Mucosa of stomach (tissue), 1 donor: Measurements from ENCODE around the gene SMOC2.
"Not testable (repeated sequence)": the region's sequence is repeated elsewhere in the genome, so short reads cannot be mapped to it uniquely, and the experiment has no call there.

Experiments
- H3K27me3 ChIP-seq: one replicate; pipeline ENCODE4 v1.7.0; 2013; ENCODE audit warnings: mild to moderate bottlenecking, low read length; ENCODE audit not compliant: control insufficient read depth, insufficient read depth
- H3K36me3 ChIP-seq: one replicate; pipeline ENCODE4 v1.7.0; 2013; ENCODE audit warnings: low read length; ENCODE audit not compliant: control insufficient read depth, insufficient read depth
- H3K4me1 ChIP-seq: one replicate; pipeline ENCODE4 v1.7.0; 2013; ENCODE audit warnings: mild to moderate bottlenecking, low read length; ENCODE audit not compliant: control insufficient read depth, insufficient read depth
- H3K4me3 ChIP-seq: one replicate; pipeline ENCODE4 v1.7.0; 2013; ENCODE audit warnings: low read length
- H3K9ac ChIP-seq: one replicate; pipeline ENCODE4 v1.7.0; 2013; ENCODE audit warnings: mild to moderate bottlenecking, low read length, moderate library complexity
- H3K9me3 ChIP-seq: one replicate; pipeline ENCODE4 v1.7.0; 2013; ENCODE audit warnings: mild to moderate bottlenecking, low read length, moderate library complexity; ENCODE audit not compliant: control insufficient read depth
- donor health status: Pancreatic carcinoma.

The SMOC2 gene

DNA sequence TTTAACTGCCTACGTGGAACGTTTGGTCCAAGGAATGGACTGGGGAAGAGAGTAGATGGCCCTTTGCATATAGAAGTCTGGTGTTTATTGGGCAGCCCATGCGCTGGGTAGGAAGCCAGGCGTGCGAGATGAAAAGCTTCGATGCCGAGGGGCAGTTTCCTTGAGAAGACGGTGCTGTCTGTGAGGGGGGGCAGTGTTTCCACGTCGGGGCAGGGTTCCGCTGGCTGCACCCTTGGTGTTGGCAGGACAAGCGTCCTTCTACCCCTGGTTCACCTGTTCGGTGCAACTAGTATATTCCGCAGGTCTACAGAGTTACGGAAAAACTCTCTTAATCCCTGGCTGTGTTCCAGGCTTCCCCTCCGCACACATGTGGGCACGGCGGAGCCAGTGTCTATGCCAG is 88.2 kb downstream of the SMOC2 start:
- H3K9me3 ChIP-seq: no peaks in the 10 kb centered on the region

DNA sequence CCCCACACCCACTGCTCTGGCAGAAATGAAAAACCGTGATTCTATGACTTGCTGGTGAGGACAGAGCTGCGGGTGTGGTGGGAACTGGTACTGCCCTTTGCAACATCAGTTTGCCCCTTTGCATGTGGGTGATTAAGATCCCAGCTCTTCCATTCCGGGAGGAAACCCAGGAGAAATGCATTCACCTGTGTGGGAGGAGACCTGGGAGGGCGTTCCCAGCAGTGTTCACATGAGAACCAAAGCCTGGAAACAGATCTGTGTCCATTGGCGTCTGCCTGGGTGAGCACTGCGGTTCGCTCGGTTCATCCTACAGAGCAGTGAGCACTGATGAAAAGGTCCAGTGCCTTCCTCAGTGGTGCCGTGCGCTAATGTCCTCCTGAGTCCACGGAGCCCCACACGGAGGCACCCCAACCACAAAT is 89.7 kb downstream of the SMOC2 start:
- H3K9me3 ChIP-seq: no peaks in the 10 kb centered on the region
- no peaks in the 10 kb centered on the region for H3K4me1 ChIP-seq
- no peaks in the 10 kb centered on the region for H3K27me3 ChIP-seq
- no peaks in the 10 kb centered on the region for H3K36me3 ChIP-seq
- H3K4me3 ChIP-seq: no peak overlapping the region
- no peak overlapping the region for H3K9ac ChIP-seq

More for the DNA sequence above, 88.2 kb downstream of the SMOC2 start:
- Histone ChIP-seq H3K4me3 (no peak overlapping the region), H3K4me1 (no peaks in the 10 kb centered on the region), H3K36me3 (no peaks in the 10 kb centered on the region), H3K27me3 (no peaks in the 10 kb centered on the region), H3K9ac (no peak overlapping the region)

DNA sequence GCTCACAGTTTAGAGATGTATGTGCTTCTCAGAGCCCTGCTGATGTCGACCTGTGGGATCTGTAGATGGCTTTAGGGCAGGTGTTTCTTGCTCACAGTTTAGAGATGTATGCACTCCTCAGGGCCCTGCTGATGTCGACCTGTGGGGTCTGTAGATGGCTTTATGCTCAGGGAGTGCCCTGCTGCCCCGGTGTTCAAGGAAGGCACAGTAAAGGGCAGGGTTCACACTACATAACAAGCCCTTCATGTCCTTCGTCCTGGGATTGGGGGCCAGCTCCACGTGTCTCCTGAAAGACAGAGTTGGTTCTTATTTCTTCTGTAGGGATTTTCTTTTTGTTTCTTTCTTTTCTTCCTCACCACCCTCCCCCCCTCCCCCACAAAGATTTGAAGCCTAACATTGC is 91.1 kb downstream of the SMOC2 start:
- Histone ChIP-seq H3K4me3 (no peak overlapping the region), H3K27me3 (no peaks in the 10 kb centered on the region), H3K4me1 (peaks cover 4% of the 10 kb centered on the region), H3K9me3 (no peaks in the 10 kb centered on the region), H3K9ac (no peak overlapping the region), H3K36me3 (no peaks in the 10 kb centered on the region)

DNA sequence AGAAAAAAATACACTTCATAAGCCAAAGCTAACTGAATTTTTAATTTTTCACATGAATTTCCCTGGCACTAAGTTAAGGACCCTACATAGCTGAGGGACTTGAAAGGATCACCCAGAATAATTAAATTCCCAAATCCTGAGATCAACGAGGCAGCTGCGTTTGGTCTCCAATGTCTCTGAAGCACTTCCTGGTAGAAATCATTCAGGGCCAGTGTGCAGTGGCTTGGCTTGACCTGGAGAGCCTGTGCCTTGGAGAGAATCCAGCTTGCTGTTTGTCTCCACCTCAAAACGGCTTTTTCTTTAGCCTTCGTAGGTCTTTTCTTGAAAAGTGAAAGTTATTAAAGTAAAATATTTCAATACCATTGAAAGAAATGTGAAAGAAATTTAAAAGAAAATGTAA is 92.4 kb downstream of the SMOC2 start:
- H3K4me3 ChIP-seq: no peak overlapping the region
- H3K9ac ChIP-seq: no peak overlapping the region
- H3K27me3 ChIP-seq: no peaks in the 10 kb centered on the region
- H3K4me1 ChIP-seq: peaks cover 4% of the 10 kb centered on the region
- H3K36me3 ChIP-seq: no peaks in the 10 kb centered on the region
- H3K9me3 ChIP-seq: no peaks in the 10 kb centered on the region

DNA sequence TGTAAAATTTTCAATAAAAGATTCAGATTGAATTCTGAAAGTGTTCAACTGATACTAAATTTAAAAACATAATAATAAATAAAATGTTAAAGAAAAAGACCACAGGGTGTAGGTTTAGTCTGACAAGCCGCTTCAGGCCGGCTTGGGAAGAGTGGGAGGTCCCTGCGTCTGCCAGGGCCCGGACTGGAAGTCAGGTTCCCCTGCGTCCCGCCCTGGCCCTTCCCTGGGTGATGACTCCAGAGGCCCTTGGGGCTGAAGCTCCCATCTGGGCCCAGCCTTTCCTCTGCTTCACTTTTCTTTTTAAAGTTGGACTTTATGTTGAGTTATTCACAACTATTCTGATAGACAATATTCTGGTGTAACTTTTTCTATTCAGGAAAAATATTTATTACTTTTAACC is 93.3 kb downstream of the SMOC2 start:
- Histone ChIP-seq H3K27me3 (no peaks in the 10 kb centered on the region), H3K9ac (no peak overlapping the region), H3K4me1 (peaks cover 4% of the 10 kb centered on the region), H3K36me3 (no peaks in the 10 kb centered on the region), H3K9me3 (no peaks in the 10 kb centered on the region), H3K4me3 (no peak overlapping the region)

DNA sequence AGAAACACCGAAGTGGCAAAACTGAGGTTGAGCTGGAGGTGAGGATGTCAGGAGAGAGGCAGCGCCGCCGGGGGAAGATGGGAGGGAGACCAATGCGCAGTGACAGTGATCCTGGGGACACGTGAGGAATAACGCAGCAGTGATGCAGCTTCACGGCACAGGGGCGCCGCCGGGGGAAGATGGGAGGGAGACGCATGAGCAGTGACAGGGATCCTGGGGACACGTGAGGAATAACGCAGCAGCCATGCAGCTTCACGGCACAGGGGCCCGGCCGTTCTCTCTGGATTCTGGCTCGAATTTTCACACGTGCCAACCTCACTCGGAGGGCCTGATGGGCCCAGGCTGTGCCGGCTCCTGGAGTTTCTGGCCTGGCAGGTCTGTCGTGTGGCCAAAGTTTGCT is 94.7 kb downstream of the SMOC2 start:
- H3K9me3 ChIP-seq: no peaks in the 10 kb centered on the region
- no peaks in the 10 kb centered on the region for H3K36me3 ChIP-seq
- H3K4me1 ChIP-seq: peaks cover 4% of the 10 kb centered on the region
- no peaks in the 10 kb centered on the region for H3K27me3 ChIP-seq
- no peak overlapping the region for H3K4me3 ChIP-seq
- H3K9ac ChIP-seq: no peak overlapping the region

DNA sequence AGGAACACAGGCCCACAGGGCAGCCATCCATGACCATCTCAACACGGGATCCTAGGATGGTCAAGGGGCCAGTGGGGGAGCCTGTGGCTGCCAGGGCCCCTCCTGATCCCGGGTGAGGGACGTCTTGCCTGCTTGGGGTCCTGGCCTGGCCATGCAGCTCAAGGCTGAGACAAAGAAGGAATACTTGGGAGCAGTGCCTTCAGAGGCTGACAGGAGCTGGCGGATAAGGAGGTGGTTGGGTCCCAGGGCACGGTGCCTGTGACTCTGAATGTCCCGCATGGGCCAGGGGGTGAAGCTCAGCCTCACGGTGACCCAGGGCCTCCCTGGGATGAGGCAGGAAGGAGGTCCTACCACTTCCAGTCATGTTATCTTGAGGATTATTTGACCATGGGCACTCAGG is 95.2 kb downstream of the SMOC2 start:
- H3K36me3 ChIP-seq: no peaks in the 10 kb centered on the region
- H3K9me3 ChIP-seq: no peaks in the 10 kb centered on the region
- peaks cover 4% of the 10 kb centered on the region for H3K4me1 ChIP-seq
- no peaks in the 10 kb centered on the region for H3K27me3 ChIP-seq
- no peak overlapping the region for H3K9ac ChIP-seq
- no peak overlapping the region for H3K4me3 ChIP-seq

DNA sequence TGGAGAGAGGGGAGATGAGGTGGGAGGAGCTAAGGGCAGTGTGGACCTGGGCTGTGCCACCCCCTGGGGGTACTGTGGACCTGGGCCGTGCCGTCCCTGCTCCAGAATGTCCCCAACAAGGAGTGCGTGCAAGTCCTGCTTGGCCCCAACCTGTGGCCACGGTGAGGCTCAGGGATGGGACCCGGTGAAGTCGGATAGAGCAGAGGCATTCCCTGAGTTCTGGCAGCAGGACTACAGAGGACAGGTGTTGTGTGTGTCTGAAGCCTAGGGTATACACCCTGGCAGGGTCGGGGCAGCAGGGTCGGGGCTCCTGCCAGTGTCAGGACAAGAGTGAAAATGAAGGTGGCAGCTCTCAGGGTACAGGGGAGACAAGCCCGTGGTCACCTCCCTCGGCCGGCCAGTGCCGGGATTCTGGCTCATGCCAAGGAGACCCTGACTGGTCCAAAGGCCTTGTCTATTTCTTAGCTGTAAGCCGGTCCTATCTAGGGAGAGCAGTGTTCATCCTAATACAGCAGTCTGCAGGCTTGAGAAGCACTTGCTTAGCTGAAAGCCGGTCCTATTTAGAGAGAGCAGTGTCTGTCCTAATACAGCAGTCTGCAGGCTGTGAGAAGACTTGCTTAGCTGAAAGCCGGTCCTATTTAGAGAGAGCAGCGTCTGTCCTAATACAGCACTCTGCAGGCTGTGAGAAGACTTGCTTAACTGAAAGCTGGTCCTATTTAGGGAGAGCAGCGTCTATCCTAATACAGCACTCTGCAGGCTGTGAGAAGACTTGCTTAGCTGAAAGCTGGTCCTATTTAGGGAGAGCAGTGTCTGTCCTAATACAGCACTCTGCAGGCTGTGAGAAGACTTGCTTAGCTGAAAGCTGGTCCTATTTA is 95.9 kb downstream of the SMOC2 start:
- H3K4me1 ChIP-seq: peaks cover 4% of the 10 kb centered on the region

DNA sequence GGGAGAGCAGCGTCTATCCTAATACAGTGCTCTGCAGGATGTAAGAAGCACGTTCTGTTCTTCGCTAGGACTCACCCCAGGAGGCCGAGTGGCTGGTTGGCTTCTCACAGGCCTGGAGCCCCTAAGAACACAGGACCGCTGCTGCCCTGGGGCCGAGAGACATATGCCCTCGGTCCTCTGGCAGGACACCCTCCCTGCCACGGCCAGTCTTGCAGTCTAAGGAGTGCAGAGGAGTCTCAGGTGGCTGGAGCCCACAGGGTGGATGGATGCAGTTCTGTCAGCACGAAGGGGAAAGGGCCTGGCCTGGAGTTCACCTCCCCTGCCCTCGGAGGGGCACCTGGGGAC is 96.5 kb downstream of the SMOC2 start:
- H3K9me3 ChIP-seq: no peaks in the 10 kb centered on the region

More for the DNA sequence above, 95.9 kb downstream of the SMOC2 start:
- no peak overlapping the region for H3K4me3 ChIP-seq
- H3K36me3 ChIP-seq: no peaks in the 10 kb centered on the region
- no peak overlapping the region for H3K9ac ChIP-seq
- no peaks in the 10 kb centered on the region for H3K9me3 ChIP-seq
- H3K27me3 ChIP-seq: no peaks in the 10 kb centered on the region

DNA sequence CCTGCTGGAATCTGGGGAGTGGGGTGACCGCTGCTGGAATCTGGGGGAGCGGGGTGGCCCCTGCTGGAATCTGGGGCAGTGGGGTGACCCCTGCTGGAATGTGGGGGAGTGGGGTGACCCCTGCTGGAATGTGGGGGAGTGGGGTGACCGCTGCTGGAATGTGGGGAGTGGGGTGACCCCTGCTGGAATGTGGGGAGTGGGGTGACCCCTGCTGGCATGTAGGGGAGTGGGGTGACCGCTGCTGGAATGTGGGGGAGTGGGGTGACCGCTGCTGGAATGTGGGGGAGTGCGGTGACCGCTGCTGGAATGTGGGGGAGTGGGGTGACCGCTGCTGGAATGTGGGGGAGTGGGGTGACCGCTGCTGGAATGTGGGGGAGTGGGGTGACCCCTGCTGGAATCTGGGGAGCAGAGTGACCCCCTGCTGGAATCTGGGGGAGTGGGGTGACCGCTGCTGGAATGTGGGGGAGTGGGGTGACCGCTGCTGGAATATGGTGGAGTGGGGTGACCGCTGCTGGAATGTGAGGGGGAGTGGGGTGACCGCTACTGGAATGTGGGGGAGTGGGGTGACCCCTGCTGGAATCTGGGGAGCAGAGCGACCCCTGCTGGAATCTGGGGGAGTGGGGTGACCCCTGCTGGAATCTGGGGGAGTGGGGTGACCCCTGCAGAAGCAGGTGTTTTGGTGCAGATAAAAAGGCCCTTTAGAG is 97.4 kb downstream of the SMOC2 start:
- not testable (repeated sequence) for H3K9me3 ChIP-seq, H3K27me3 ChIP-seq, H3K4me3 ChIP-seq, H3K4me1 ChIP-seq, H3K36me3 ChIP-seq, H3K9ac ChIP-seq

More for the DNA sequence above, 96.5 kb downstream of the SMOC2 start:
- no peaks in the 10 kb centered on the region for H3K36me3 ChIP-seq
- peaks cover 4% of the 10 kb centered on the region for H3K4me1 ChIP-seq
- H3K27me3 ChIP-seq: no peaks in the 10 kb centered on the region
- H3K9ac ChIP-seq: no peak overlapping the region
- H3K4me3 ChIP-seq: no peak overlapping the region

DNA sequence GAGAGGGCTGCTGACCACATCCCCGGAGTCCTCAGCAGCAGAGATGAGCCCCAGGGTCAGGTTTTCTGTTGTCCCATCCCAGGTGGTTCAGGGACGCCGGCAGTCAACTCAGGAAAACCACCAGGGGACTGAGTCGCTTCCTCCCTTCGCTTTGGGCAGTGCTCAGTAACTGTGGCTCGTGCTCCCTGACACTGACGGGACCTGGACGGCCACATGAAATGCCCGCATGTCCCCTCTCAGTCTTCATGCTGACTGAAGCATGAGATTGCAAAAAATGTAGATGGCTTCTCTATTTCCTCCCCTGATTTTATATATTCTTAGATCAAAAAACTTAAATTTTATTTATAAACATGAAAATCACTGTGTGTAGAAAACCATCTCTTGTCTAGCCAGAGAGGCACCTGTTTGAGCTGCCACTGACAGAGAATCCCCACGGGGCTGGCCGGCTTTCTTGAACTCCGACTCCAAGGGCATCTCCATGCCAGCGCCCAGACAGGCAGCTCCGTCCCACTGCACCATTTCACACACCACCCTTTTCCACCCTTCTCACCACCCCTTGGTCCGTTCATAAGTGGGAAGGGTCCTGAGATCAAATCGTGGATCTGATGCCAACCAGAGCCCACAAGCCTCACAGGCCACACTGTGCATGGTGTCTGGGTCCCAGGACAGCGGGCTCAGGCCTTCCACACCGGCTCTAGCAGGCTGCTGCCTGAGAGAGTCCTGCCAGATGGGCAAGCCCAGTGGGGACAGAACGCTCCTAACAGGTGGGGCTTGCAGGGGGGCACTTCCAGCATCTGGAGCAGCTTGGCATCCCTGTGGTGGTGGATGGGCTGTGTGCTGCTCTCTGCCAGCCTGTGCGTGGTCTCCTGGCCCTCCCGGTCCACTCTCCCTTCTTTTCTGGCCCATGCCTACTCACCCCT is 98.2 kb downstream of the SMOC2 start:
- peaks cover 4% of the 10 kb centered on the region for H3K4me1 ChIP-seq
- H3K9ac ChIP-seq: no peak overlapping the region
- H3K36me3 ChIP-seq: no peaks in the 10 kb centered on the region
- no peak overlapping the region for H3K4me3 ChIP-seq
- no peaks in the 10 kb centered on the region for H3K27me3 ChIP-seq
- H3K9me3 ChIP-seq: no peaks in the 10 kb centered on the region
